ENCODE results near the gene BTRC.
A peak's percentile ranks its signal among the peaks of the same experiment; 100 is the strongest.

BTRC gene

DNA sequence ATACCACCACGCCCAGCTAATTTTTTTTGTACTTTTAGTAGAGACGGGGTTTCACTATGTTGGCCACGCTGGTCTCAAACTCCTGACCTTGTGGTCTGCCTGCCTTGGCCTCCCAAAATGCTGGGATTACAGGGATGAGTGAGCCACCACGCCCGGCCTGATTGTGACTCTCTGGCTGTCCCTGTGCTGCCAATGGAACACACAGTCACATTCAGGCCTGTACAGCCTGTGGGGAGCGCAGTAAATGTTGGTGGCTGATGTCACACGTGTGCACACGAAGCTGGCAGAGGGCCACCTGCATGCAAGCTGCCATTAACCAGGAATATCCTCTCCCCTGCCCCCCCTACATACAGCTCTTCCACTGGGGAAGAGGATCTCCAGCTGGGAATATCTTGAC, 212.0 kb downstream of the BTRC start:
- Histone ChIP-seq H3K4me1 (peaks cover 5 to 41% (median 18%) of the 10 kb centered on the region in 10 experiments), H4K20me1 (no peaks in the 10 kb centered on the region; a peak in 3 of 22 replicates), H3K36me3 (no peaks in the 10 kb centered on the region), H3K4me2 (peak overlapping the region in 3 of 11 experiments; percentile 42 to 49 (median 44); a peak in 3 of 22 replicates), H3K27ac (no peak overlapping the region), H3K9me3 (replicated peaks in 1 of 11) (no peaks in the 10 kb centered on the region), H3K27me3 (peaks cover 36 to 52% (median 44%) of the 10 kb centered on the region in 11 experiments), H3K9ac (no peak overlapping the region), H3K4me3 (no peak overlapping the region)
- TF ChIP-seq Cebpa-rat (IDR thresholded peaks at IDR 0.05): no peak

DNA sequence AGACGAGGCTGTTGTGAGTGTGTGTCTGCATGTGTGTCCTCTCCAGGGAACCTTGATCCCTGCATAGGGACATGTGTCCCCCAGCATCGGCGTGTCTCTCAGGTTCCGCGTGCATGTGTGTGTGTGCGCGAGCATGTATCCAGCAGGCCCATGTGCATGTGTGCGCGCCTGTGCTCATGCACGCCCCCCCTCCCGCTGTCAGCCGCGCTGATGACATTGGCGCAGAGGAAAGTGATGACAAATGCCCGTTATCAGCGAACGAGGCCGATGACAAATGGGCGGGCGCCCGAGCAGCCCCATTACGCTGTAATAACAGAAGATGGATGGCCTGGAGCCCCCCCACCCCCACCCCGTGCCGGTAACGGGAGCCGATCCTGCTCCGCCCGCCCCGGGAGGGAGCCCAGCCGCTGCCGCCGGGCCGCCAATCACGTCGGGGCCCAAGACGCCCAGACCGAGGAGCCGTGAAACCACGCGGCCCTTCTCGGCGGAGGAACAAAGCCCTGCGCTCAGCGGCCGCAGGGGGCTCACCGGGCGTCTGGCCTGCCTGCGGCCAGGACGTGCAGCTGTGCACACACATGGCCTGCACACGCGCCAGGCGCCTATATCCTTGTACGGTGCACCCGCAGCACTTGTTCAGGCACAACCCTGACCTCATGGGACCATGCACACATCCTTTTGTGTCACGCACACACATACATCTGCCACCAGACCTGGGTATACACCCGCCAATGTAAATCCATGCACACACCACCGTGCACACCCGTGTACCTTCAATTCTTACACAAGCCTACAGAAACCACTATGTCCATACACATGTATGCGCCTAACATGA, 212.6 kb downstream of the BTRC start:
- H3K36me3 ChIP-seq: no peaks in the 10 kb centered on the region
- no peaks in the 10 kb centered on the region for H3K9me3 ChIP-seq (replicated peaks in 1 of 11)
- H3K4me2 ChIP-seq: peak overlapping the region; percentile 30 to 55 (median 38); a peak in 19 of 22 replicates
- H3K27me3 ChIP-seq: peaks cover 36 to 52% (median 44%) of the 10 kb centered on the region in 11 experiments
- H4K20me1 ChIP-seq: no peaks in the 10 kb centered on the region; a peak in 3 of 22 replicates
- TF ChIP-seq Cebpa-rat (IDR thresholded peaks at IDR 0.05): no peak
- H3K4me1 ChIP-seq: peaks cover 9 to 38% (median 17%) of the 10 kb centered on the region in 10 experiments
- H3K9ac ChIP-seq: no peak overlapping the region
- no peak overlapping the region for H3K4me3 ChIP-seq
- no peak overlapping the region for H3K27ac ChIP-seq

DNA sequence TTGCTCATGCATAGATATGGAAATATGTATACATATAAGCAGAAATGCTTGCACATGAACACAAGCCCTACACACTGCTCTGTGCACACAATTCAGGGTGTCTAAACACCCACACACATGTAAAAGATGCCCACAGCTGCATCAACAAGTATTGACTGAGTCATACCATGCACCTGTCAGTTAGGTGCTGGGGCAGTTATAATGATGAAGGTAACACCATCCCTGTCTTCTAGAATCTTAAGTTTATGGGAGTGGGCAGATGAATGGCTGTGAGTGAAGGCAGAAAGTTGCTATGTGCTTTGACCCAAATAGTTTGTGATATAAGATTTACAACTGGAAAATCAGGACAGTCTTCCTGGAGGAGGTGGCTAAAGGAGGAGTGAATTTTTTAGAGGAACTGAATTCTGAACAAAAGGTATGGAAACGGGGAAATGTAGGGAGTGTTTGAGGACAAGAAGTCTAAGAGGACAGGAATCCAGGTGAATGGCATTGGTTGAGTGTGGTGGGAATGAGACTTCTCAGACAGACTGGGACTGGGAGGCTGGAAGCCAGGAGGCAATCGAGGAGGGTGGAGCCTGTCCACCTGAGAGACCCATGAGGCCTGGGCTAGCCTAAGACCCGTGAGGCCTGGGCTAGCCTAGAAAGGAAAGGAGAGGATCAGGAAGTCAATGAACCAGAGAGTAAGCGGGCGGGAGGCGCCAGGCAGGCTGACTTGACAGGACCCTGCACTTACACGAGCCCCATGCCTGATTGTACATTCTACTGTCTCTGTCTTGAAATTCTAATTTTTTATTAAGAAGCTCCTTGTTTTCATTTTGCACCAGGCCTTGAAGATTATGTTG, 213.4 kb downstream of the BTRC start:
- Histone ChIP-seq H4K20me1 (no peaks in the 10 kb centered on the region; a peak in 3 of 22 replicates), H3K9me3 (replicated peaks in 1 of 11) (peaks cover 0 to under 1% (median 0%) of the 10 kb centered on the region in 11 experiments; a peak in 2 of 22 replicates), H3K4me3 (no peak overlapping the region), H3K4me2 (peak overlapping the region in 10 of 11 experiments; percentile 30 to 55 (median 40); a peak in 15 of 22 replicates), H3K9ac (no peak overlapping the region), H3K27ac (no peak overlapping the region), H3K27me3 (peaks cover 36 to 52% (median 44%) of the 10 kb centered on the region in 11 experiments), H3K36me3 (no peaks in the 10 kb centered on the region), H3K4me1 (peaks cover 9 to 37% (median 17%) of the 10 kb centered on the region in 10 experiments)
- no peak for TF ChIP-seq Cebpa-rat (IDR thresholded peaks at IDR 0.05)

DNA sequence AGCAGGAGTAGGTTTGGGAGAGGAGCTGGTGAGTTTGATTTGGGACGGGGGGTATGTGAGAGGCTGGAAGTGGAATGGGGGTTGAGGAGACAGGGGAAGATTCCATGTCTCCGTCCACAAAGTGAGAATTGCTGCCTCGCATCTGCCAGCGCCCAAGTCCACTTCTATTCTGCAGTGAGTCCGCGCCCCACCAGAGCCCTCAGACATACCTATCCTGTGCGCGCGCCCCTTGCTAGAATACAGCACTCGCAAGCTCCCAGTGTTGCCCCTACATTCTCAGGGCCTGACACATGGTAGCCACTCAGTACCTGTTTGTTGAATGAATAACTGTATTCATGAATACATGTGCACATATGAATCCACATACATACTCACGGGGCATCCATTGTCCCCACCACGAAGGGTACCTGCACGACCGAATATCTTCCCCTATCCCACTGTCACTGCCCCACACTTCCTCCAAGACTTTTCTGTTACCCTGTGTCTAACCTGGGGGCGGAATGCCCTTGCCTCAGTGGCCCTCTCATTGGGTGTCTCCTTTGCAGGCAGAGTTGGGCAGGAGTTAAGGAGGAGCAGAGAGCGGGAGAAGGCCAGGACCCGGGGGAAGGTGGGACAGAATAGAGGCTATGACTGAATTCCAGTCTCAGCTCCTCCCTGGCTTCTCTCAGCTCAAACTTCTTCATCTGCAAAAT, 214.2 kb downstream of the BTRC start:
- H3K9ac ChIP-seq: no peak overlapping the region
- peaks cover 36 to 52% (median 44%) of the 10 kb centered on the region in 11 experiments for H3K27me3 ChIP-seq
- TF ChIP-seq Cebpa-rat (IDR thresholded peaks at IDR 0.05): no peak
- H3K4me2 ChIP-seq: peak overlapping the region in 2 of 11 experiments; percentile 44 to 49; a peak in 2 of 22 replicates
- H3K9me3 ChIP-seq (replicated peaks in 1 of 11): peaks cover 0 to 9% (median 4%) of the 10 kb centered on the region in 11 experiments; a peak in 7 of 22 replicates
- H3K36me3 ChIP-seq: no peaks in the 10 kb centered on the region
- H4K20me1 ChIP-seq: no peaks in the 10 kb centered on the region; a peak in 3 of 22 replicates
- no peak overlapping the region for H3K4me3 ChIP-seq
- no peak overlapping the region for H3K27ac ChIP-seq
- H3K4me1 ChIP-seq: peaks cover 9 to 37% (median 17%) of the 10 kb centered on the region in 10 experiments

DNA sequence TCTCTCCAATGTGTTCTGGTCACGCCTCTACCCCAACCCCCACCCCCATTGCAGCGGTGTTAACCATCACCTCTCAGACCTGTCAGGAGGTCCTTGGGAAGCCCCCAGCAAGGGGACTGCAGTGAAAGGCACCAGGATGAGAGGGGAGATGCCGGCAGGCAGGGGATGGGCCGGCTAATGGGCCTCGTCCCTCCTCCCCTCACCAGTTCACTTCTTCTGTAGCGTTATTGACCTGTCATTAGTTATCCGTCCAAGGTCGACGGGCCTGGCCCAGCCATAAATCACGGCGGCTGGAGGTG, 215.3 kb downstream of the BTRC start:
- H3K9me3 ChIP-seq (replicated peaks in 1 of 11): peaks cover 0 to 10% (median 4%) of the 10 kb centered on the region in 11 experiments; a peak in 7 of 22 replicates
- H3K4me3 ChIP-seq: peak overlapping the region; percentile 62 to 79 (median 69); a peak in 17 of 20 replicates

DNA sequence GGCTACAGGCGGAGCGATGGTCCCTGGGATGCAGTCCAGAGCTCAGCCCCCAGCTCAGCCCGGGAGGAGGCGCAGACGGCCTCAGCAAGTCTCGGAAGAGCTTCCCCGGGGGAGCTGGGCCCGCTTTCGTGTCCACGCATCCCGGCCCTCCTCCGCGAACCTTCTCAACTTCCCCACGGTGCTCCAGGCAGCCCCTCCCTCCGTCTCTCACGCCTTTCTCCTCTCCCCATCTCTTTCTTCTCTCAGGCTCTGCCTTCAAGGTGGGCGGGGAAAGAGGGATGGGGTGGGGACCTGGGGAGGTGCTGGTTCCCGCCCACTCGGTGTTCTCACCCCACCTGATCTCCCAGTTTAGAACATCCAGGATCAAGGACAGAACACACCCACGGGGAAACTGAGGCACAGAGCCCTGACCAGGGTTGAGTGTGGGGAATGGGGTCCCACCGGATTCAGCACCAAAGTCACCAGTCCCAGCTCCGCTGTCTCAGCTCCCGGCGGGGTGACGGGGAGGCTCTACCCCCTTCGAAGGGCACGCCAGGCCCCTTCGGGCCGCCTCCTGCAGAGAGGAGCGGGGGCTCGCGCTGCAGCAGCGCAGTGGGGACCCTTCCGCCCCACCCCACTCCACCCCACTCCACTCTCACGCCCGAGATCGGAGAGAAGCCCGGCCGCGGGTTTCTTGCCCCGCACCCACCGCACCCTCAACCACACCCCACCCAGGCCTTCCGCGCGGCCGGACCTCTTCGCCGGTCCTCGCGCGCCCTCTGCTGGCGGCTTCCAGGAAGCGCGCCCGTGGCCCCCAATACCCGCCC, 215.9 kb downstream of the BTRC start:
- H3K4me2 ChIP-seq: peak overlapping the region; percentile 79 to 99 (median 94)
- no peaks in the 10 kb centered on the region for H3K36me3 ChIP-seq
- H3K9me3 ChIP-seq (replicated peaks in 1 of 11): peaks cover 0 to 10% (median 4%) of the 10 kb centered on the region in 11 experiments; a peak in 7 of 22 replicates
- TF ChIP-seq Cebpa-rat (IDR thresholded peaks at IDR 0.05): no peak
- peak overlapping the region; percentile 62 to 79 (median 69) for H3K4me3 ChIP-seq
- H3K9ac ChIP-seq: peak overlapping the region; percentile 60 to 80 (median 75); a peak in 21 of 22 replicates
- H3K27me3 ChIP-seq: peaks cover 36 to 52% (median 44%) of the 10 kb centered on the region in 11 experiments
- H3K27ac ChIP-seq: peak overlapping the region in 5 of 11 experiments; percentile 21 to 68 (median 59); a peak in 8 of 22 replicates
- peaks cover 9 to 37% (median 17%) of the 10 kb centered on the region in 10 experiments for H3K4me1 ChIP-seq
- no peaks in the 10 kb centered on the region; a peak in 1 of 22 replicates for H4K20me1 ChIP-seq

More for the DNA sequence above, 215.3 kb downstream of the BTRC start:
- peaks cover 36 to 52% (median 44%) of the 10 kb centered on the region in 11 experiments for H3K27me3 ChIP-seq
- TF ChIP-seq Cebpa-rat (IDR thresholded peaks at IDR 0.05): no peak
- no peaks in the 10 kb centered on the region for H3K36me3 ChIP-seq
- H4K20me1 ChIP-seq: no peaks in the 10 kb centered on the region; a peak in 1 of 22 replicates
- H3K4me2 ChIP-seq: peak overlapping the region; percentile 79 to 99 (median 94)
- peak overlapping the region in 5 of 11 experiments; percentile 66 to 75 (median 69); a peak in 3 of 22 replicates for H3K9ac ChIP-seq
- no peak overlapping the region for H3K27ac ChIP-seq
- H3K4me1 ChIP-seq: peaks cover 9 to 37% (median 17%) of the 10 kb centered on the region in 10 experiments

DNA sequence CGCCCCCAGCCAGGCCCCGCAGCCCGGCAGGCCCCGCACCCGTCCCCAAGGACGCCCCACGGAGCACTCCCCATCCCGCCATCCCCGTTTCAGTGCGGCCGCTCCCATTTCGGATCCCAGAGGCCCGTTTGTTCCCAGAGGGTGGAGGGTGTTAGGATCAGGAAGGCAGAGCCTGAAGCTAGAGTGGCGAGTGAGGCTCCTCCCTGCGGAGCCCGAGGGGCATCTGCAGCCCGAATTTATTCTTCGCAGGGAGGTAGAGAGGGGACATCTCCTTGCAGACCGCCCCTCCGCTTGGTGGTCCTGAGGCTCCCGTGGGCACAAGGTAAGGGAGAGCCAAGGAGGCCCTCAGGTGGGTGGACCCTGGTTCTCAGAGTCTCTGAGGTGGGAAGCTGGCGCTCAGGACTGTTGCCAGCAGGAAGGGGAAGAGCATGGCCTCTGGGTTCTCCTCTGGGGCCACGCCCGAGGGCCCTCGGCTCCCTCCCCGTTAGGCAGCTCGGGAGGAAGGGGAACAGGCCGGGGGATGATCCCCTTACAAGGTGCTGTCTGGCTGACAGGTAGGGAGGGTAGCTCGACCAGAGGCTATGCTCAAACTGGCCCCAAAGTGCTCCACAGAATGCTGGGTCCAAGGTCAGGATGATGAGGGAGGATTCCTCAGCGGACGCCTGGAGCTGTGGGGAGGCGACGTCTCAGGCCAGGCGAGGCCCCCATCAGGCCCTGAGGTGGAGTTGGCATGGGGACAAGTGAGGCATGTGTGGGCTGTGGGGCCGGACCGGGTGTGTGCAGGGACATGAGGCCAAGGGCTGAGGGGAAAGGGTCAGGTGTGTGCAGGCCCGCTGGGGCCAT, 216.7 kb downstream of the BTRC start:
- Histone ChIP-seq H3K27ac (peak overlapping the region in 9 of 11 experiments; percentile 21 to 68 (median 50); a peak in 13 of 22 replicates), H3K27me3 (peaks cover 36 to 44% (median 43%) of the 10 kb centered on the region in 11 experiments), H3K4me3 (peak overlapping the region; percentile 62 to 79 (median 69)), H3K36me3 (no peaks in the 10 kb centered on the region), H3K9ac (peak overlapping the region; percentile 60 to 80 (median 73)), H3K4me2 (peak overlapping the region; percentile 79 to 99 (median 94)), H4K20me1 (no peaks in the 10 kb centered on the region; a peak in 2 of 22 replicates), H3K4me1 (peaks cover 9 to 37% (median 17%) of the 10 kb centered on the region in 10 experiments), H3K9me3 (replicated peaks in 1 of 11) (peaks cover 0 to 10% (median 4%) of the 10 kb centered on the region in 11 experiments; a peak in 7 of 22 replicates)
- TF ChIP-seq Cebpa-rat (IDR thresholded peaks at IDR 0.05): no peak

All from BLaER1 treated with 17β-estradiol and CSF1 and Interleukin-3, amounts not matched to agents 10 nM and 100 nM (cell line).